Activated naive CD8-positive, alpha-beta T cell treated with anti-CD3 and anti-CD28 coated beads, Interleukin-2, amount 10 ng/mL, durations not matched to agents 7 days and 5 days (primary cell): ENCODE results near the gene HOMER1. TPM values are rescaled to one million over a fixed set of nuclear protein-coding genes. Genes with fewer than 3 reads are reported as not detected.
A peak's percentile ranks its signal among the peaks of the same experiment; 100 is the strongest.

Experiments
- ATAC-seq: fragments of 150-1000 bp; cut with Tn5 transposase; one replicate; pipeline ENCODE4 v1.10.0; 2021; ENCODE audit warnings: low read depth, moderate library complexity
- POLR2A ChIA-PET: fragments of 350-600 bp; sonication (Branson Sonifier 250); formaldehyde crosslinking; loops from one replicate; lab custom pipeline; 2021; ENCODE audit warnings: antibody characterized with exemption; lab: Charles Lee
- DNase-seq: peaks from one replicate; pipeline ENCODE4 v3.0.0; 2021
- H3K27ac Mint-ChIP-seq: one replicate; pipeline ENCODE4 v1.8.0; 2022; ENCODE audit warnings: mild to moderate bottlenecking, mixed read lengths
- H3K27me3 Mint-ChIP-seq: one replicate; pipeline ENCODE4 v1.8.0; 2022; ENCODE audit warnings: mild to moderate bottlenecking, moderate library complexity, mixed read lengths
- H3K36me3 Mint-ChIP-seq: one replicate; pipeline ENCODE4 v1.8.0; 2021; ENCODE audit warnings: mild to moderate bottlenecking, mixed read lengths
- H3K4me1 Mint-ChIP-seq: one replicate; pipeline ENCODE4 v1.8.0; 2021; ENCODE audit warnings: mixed read lengths
- H3K4me3 Mint-ChIP-seq: one replicate; pipeline ENCODE4 v1.8.0; 2022; ENCODE audit warnings: mild to moderate bottlenecking, moderate library complexity, mixed read lengths
- H3K9me3 Mint-ChIP-seq: one replicate; pipeline ENCODE4 v1.8.0; 2021; ENCODE audit warnings: mixed read lengths
- total RNA-seq, 2 experiments: library from RNA; stranded (reverse); gene quantifications; one replicate each; pipeline ENCODE4 v1.2.3, GENCODE V29; 2021

Gene HOMER1, protein sequence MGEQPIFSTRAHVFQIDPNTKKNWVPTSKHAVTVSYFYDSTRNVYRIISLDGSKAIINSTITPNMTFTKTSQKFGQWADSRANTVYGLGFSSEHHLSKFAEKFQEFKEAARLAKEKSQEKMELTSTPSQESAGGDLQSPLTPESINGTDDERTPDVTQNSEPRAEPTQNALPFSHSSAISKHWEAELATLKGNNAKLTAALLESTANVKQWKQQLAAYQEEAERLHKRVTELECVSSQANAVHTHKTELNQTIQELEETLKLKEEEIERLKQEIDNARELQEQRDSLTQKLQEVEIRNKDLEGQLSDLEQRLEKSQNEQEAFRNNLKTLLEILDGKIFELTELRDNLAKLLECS
- total RNA-seq: 1 to 10 TPM; 2.3 to 2.6 TPM

GRCh38 chr5:79513704-79514390, at the start of gene HOMER1:
Gene HOMER1, minus strand, starts transcription at chr5:79514134. Its CDS starts 1,360 bp downstream, at chr5:79512774.
- DNase-seq (peak; percentile 78), ATAC-seq (peak; percentile 75)
- peak within 1 kb of the TSS; percentile 93 for H3K27ac Mint-ChIP-seq
- H3K9me3 Mint-ChIP-seq: no peaks in the 10 kb centered on the region
- H3K27me3 Mint-ChIP-seq: peaks cover 11% of the 10 kb centered on the region
- H3K4me1 Mint-ChIP-seq: peaks cover 22% of the 10 kb centered on the region
- peaks cover 2% of the 10 kb centered on the region for H3K36me3 Mint-ChIP-seq
- peak within 1 kb of the TSS; percentile 93 for H3K4me3 Mint-ChIP-seq
- POLR2A ChIA-PET: interaction anchor here (1.1 to 2.2 kb wide), 3 partner anchors 48 to 477 kb away, joined by 3 to 8 read pairs (median 7); partner anchors contain the start of genes MTX3 and TENT2

DNA sequence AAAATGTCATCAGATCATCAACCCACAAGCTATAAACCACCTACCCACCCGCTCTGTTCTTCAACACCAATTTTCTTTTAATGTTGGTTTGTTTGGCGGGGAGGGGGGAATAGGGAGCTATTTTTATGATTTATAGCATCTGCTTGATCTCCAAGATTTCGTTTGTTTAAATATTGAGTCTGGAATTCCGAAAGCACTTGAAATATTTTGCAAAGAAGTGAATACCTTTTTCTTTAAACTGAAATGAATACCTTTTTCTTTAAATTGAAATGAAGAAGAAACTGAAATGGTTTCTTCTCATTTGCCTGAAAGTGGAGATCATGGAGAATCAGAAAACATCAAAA, 49.3 kb upstream of the HOMER1 start:
- Mint-ChIP-seq H3K4me3 (no peak overlapping the region), H3K36me3 (peaks cover 17% of the 10 kb centered on the region), H3K27ac (no peak overlapping the region), H3K27me3 (no peaks in the 10 kb centered on the region), H3K4me1 (peaks cover 22% of the 10 kb centered on the region), H3K9me3 (peaks cover 6% of the 10 kb centered on the region)
- POLR2A ChIA-PET: interaction anchor here (1.3 kb wide), 1 partner anchor 10 kb away, joined by 3 read pairs; no protein-coding TSS in a partner anchor
- no peak for ATAC-seq
- no peak for DNase-seq

DNA sequence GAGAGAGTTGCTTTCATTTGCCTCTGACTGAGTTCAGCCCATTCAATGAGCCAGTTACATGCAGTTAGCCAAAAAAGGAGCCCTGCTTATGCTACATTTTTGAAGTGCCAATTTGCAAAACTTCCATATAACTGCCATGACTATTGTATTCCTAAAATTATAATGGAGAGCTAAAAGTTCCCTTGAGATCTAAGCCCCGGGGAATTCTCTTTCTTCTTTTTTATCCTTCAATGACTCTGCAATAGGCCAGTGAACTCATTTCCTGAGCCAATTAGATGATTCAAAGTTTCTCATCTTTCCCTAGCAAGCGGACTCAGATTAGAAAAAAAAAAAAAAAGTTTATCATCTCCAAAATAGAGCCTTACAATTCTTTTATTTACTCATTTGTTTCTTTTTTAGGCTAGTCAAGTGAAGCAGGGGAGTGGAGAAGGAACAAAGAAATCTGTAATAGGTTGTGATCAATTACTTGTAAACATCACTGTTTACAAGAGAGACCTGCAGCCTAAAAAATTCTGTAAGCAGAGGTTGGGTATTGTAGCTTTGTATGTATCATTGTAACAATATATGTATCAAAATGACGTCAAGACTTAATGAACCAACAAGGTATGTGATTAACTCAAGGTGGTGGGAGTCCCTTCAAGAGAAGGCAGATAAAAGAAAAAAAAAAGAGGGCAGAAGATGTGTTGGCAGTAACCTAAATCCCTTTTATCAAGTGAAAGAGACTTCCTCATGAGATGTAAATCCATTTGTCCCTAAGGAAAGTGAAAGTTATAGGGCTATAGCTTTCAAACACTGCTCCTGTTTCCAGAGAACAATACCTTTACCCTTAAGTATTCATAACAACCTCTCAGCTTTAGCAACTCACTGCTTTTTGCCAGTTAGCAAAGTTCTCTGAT, 48.7 kb upstream of the HOMER1 start:
- no peak overlapping the region for H3K4me3 Mint-ChIP-seq
- peaks cover 6% of the 10 kb centered on the region for H3K9me3 Mint-ChIP-seq
- ATAC-seq (no peak), DNase-seq (no peak)
- H3K27me3 Mint-ChIP-seq: no peaks in the 10 kb centered on the region
- H3K27ac Mint-ChIP-seq: peak overlapping the region; percentile 26
- POLR2A ChIA-PET: no interaction called here
- H3K36me3 Mint-ChIP-seq: peaks cover 17% of the 10 kb centered on the region
- peaks cover 23% of the 10 kb centered on the region for H3K4me1 Mint-ChIP-seq

- peak; percentile 68 for ATAC-seq
- Mint-ChIP-seq H3K27me3 (no peaks in the 10 kb centered on the region), H3K9me3 (peaks cover 6% of the 10 kb centered on the region), H3K4me1 (peaks cover 28% of the 10 kb centered on the region), H3K27ac (peak overlapping the region; percentile 94), H3K36me3 (peaks cover 17% of the 10 kb centered on the region), H3K4me3 (peak overlapping the region; percentile 62)
- peak; percentile 44 for DNase-seq
- POLR2A ChIA-PET: interaction anchor here (1.0 to 1.5 kb wide), 2 partner anchors 47 to 51 kb away, joined by 7 to 8 read pairs; partner anchors contain the start of genes HOMER1 and TENT2
Observed at GRCh38 chr5:79561525-79561893, 47.6 kb upstream of the HOMER1 start.

DNA sequence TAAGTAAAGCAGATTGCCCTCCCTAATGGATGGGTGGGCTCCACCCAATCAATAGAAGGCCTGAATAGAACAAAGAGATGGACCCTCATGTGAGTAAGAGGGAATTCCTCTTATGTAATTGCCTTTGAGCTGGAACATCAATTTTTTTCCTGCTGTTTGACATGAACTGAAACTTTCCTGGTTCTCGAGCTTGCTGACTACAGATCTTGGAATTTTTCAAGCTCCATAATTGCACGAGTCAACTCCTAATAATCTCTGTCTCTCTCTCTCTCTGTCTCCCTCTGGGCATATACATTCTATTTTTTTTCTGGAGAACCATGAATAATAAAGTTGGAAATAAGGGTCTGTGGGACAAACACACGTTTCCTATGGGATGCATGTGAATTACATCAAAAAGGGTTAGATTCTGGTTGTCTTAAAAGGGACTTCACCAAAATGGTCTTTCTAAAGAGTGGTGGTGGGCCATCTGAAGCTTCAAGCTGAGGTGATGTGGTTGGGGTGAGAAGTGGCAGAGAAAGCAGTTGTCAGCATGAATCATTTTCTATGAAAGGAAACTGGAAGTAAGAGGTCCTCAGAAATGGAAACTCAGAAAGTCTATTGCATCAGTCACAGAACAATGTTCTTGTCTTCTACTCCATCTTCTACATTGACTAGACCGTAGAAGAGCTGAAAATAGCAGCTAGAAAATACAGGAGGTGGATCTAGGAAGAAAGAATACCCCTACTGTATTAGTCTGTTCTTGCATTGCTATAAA, 47.0 kb upstream of the HOMER1 start:
- no peaks in the 10 kb centered on the region for H3K27me3 Mint-ChIP-seq
- peak overlapping the region; percentile 94 for H3K27ac Mint-ChIP-seq
- DNase-seq (no peak), ATAC-seq (peak; percentile 88)
- H3K4me3 Mint-ChIP-seq: peak overlapping the region; percentile 62
- peaks cover 17% of the 10 kb centered on the region for H3K36me3 Mint-ChIP-seq
- peaks cover 30% of the 10 kb centered on the region for H3K4me1 Mint-ChIP-seq
- POLR2A ChIA-PET: interaction anchor here (1.0 to 1.5 kb wide), 2 partner anchors 47 to 51 kb away, joined by 7 to 8 read pairs; partner anchors contain the start of genes HOMER1 and TENT2
- peaks cover 6% of the 10 kb centered on the region for H3K9me3 Mint-ChIP-seq

DNA sequence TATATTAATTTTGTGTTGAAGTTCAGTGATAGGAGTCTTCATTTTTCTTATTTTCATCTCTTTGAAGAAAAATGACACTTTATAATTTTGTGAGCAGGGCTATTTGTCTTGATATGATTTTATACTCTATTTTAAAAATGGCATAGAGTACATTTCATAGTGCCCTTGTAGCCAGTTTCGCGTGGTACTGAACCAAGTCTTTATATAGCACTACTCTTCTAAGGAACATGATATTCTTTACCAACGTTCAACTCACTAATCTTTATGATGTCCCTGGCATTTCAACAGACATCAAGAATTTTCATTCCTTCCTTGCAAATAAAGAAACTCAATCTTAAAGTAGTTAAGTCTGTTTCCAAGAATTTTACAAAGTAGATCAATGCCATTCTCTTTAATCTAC, 41.5 kb upstream of the HOMER1 start:
- Mint-ChIP-seq H3K27ac (no peak overlapping the region), H3K4me3 (no peak overlapping the region), H3K36me3 (peaks cover 10% of the 10 kb centered on the region), H3K27me3 (no peaks in the 10 kb centered on the region), H3K4me1 (peaks cover 25% of the 10 kb centered on the region), H3K9me3 (peaks cover 11% of the 10 kb centered on the region)
- POLR2A ChIA-PET: no interaction called here
- DNase-seq: no peak
- no peak for ATAC-seq

DNA sequence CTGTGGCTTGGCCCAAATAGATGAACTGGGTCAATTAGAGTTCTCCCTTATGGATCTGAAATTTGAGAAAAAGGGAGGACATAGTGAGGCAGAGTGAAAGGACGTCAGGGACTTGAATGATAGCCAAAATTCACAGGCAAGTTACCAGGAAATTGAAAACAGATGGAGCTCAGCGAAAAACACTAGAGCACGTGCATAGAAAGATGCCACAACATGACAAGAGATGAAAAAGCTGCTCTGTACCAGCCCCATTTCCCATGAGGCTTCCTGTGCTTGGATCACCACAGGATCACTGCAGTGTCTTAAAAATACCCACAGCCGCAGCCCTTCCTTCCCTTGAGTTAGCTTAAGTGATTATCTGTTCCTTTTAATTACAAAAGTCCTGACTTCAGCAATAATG, 39.0 kb upstream of the HOMER1 start:
- no peak for DNase-seq
- Mint-ChIP-seq H3K36me3 (peaks cover 7% of the 10 kb centered on the region), H3K4me3 (no peak overlapping the region), H3K27me3 (no peaks in the 10 kb centered on the region), H3K9me3 (peaks cover 8% of the 10 kb centered on the region), H3K27ac (peak overlapping the region; percentile 21), H3K4me1 (peaks cover 23% of the 10 kb centered on the region)
- POLR2A ChIA-PET: interaction anchor here (1.0 kb wide), 1 partner anchor 11 kb away, joined by 3 read pairs; no protein-coding TSS in a partner anchor
- peak; percentile 68 for ATAC-seq

GRCh38 chr5:79547982-79548381, 34.0 kb upstream of the HOMER1 start:
- Mint-ChIP-seq H3K27ac (no peak overlapping the region), H3K4me1 (peaks cover 5% of the 10 kb centered on the region), H3K27me3 (no peaks in the 10 kb centered on the region), H3K4me3 (no peak overlapping the region), H3K36me3 (peaks cover 7% of the 10 kb centered on the region), H3K9me3 (peaks cover 8% of the 10 kb centered on the region)
- DNase-seq: no peak
- no peak for ATAC-seq
- POLR2A ChIA-PET: no interaction called here

DNA sequence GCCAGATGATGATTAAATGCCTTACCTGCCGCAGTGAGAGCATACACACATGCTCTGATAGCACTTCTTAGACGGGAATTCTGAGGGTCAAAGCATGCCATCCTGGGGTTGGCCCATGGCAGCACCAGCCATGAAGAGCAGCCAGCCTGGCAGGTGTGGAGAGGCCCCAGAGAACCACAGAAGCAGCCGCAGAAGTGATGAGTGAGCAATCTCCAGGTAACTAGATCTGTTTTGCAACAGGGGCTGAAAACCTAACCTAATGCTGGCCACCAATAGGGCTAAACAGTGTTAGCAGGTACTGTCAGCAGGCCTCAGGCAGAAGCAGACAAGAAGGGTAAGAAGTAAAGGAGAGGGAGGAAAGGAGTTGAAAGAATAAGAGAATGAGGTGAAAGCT, 33.5 kb upstream of the HOMER1 start:
- H3K36me3 Mint-ChIP-seq: peaks cover 2% of the 10 kb centered on the region
- H3K4me3 Mint-ChIP-seq: no peak overlapping the region
- ATAC-seq: no peak
- DNase-seq: no peak
- H3K27ac Mint-ChIP-seq: no peak overlapping the region
- POLR2A ChIA-PET: no interaction called here
- peaks cover 4% of the 10 kb centered on the region for H3K9me3 Mint-ChIP-seq
- H3K4me1 Mint-ChIP-seq: no peaks in the 10 kb centered on the region
- no peaks in the 10 kb centered on the region for H3K27me3 Mint-ChIP-seq

DNA sequence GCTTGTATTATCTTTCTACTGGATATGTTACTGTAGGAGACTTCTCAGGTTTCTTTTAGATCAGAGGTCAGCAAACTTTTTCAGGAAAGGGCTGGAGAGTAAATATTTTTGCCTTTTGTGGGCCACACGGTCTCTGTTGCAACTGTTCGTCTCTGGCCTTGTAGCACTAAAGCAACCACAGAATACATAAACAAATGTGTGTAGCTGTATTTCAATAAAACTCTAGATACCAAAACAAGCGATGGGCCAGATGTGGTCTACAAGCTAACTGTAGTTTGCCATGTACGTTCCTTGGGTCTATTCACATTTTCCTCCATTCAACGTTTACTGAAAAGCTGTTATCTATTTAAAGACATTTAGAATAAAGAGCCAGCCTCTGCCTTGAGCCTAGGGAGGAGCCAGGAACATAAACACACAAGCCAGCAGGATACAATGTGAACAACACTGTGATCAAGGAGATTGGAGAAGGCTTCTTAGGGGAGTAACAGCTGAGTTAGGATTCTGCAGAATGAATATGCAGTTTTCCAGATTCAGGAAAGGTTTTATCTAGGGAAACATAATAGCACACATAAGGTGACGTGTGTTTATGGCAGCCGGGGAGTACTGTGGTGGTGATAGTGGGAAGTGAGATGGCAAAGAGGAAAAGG, 33.0 kb upstream of the HOMER1 start:
- no peak for ATAC-seq
- Mint-ChIP-seq H3K4me1 (no peaks in the 10 kb centered on the region), H3K4me3 (no peak overlapping the region), H3K36me3 (peaks cover 2% of the 10 kb centered on the region), H3K9me3 (peaks cover 2% of the 10 kb centered on the region), H3K27ac (no peak overlapping the region), H3K27me3 (no peaks in the 10 kb centered on the region)
- no peak for DNase-seq
- POLR2A ChIA-PET: no interaction called here

DNA sequence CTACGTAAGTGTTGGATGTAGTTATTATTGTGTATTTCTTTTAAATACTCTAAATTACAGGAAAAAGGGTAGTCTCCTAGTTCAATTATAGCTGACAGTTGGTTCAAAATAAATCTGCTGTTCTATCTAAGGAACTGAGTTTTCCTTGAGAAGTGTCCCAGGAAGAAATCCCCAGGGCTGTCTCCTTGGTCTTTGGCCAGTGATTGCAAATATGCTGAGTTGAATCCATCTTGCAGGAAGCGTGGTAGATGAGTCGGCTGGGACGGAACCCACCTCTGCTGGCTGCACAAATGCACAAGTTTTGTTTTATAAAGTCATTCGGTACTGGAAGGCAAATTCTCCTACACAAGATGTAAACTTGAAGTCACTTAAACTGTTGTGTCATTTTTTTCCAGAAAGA, 30.2 kb upstream of the HOMER1 start:
- Mint-ChIP-seq H3K36me3 (no peaks in the 10 kb centered on the region), H3K4me1 (no peaks in the 10 kb centered on the region), H3K4me3 (no peak overlapping the region), H3K27me3 (no peaks in the 10 kb centered on the region), H3K27ac (no peak overlapping the region), H3K9me3 (no peaks in the 10 kb centered on the region)
- ATAC-seq (no peak), DNase-seq (no peak)
- POLR2A ChIA-PET: no interaction called here

DNA sequence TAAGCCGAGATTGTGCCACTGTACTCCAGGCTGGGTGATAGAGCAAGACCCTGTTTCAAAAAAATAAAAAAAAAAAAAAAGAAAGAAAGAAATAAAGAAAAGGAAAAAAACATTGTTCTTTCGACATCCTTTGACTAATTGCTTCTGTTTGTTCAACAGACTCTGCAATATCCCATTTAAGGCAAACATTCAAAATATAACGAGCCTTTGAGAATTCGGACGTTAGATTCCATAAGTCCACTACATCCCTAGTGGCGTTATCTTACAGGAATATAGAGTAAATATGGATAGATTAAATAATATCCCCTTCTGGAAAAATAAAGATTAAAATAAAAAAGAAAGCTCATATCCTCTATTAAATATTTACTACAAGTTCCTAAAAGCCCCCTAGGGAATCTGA, 27.0 kb upstream of the HOMER1 start:
- no peak for ATAC-seq
- Mint-ChIP-seq H3K4me3 (no peak overlapping the region), H3K27me3 (peaks cover 8% of the 10 kb centered on the region), H3K4me1 (no peaks in the 10 kb centered on the region), H3K9me3 (no peaks in the 10 kb centered on the region), H3K36me3 (no peaks in the 10 kb centered on the region), H3K27ac (no peak overlapping the region)
- POLR2A ChIA-PET: no interaction called here
- DNase-seq: no peak
